Astrocyte (in vitro differentiated cells and primary cell): ENCODE measurements around the gene FBXL13.

Source experiments
- CTCF ChIP-seq: IDR thresholded peaks from 2 replicates; pipeline ENCODE4 v1.5.1; 2011; ENCODE audit warnings: low read depth, mild to moderate bottlenecking, inconsistent platforms, low read length, moderate library complexity; ENCODE audit not compliant: insufficient read depth
- EZH2 ChIP-seq: IDR thresholded peaks from 2 replicates; pipeline ENCODE4 v1.6.1; 2012; ENCODE audit warnings: mild to moderate bottlenecking, low read length, inconsistent platforms; ENCODE audit not compliant: insufficient read depth

DNA sequence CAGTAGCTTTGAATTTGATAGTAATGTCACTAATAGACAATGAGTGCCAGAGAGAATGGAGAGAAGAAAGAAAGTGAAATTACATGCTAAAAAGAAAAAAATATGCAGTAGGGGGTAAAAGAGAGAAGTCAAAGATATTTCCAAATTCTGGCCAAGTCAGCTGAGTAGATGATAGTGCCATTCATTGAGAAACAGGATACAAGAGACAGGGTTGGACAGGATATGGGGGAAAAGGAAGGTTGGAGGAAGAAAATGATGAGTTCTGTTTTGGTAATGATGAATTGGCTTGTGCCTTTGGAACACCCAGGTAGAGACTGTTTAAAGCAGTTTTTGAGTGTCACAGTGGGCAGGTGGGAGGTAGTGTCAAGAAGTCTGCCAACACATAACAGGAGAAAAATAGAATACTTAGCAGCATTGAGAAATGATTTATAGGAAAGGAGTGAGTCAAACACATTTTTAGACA is 83.5 kb downstream of the FBXL13 start:
- TF ChIP-seq CTCF = no peak
- TF ChIP-seq EZH2 = no peak
